Right lobe of liver (tissue), 6 donors: ENCODE data around the gene PCNX2. TPM values are rescaled to one million over a fixed set of nuclear protein-coding genes. Genes with fewer than 3 reads are reported as not detected.

Source experiments
- ATAC-seq, 4 donors: fragments of 200-7000 bp; cut with Tn5 transposase; one replicate each; pipeline ENCODE4 v1.9.1; 2020; ENCODE audit warnings: mild to moderate bottlenecking in 4 of 4, moderate library complexity in 4 of 4
- DNase-seq, 3 donors: peaks; one replicate each; pipeline ENCODE4 v3.0.0-alpha.2; 2020
- H3K27ac ChIP-seq, 3 donors: fragments of 200-600 bp; one replicate each; pipeline ENCODE4 v1.8.0; 2022
- H3K27me3 ChIP-seq, 2 donors: fragments of 200-600 bp; one replicate each; pipeline ENCODE4 v1.8.0; 2022
- H3K36me3 ChIP-seq, 4 donors: fragments of 200-600 bp; sonication (generic) in 1 of 4; one replicate each; pipeline versions ENCODE4 v1.5.1 to v1.8.0; 2017 to 2022; ENCODE audit warnings: control low read depth in 1 of 4
- H3K4me1 ChIP-seq, 4 donors: fragments of 200-600 bp; sonication (generic) in 1 of 4; one replicate each; pipeline versions ENCODE4 v1.5.1 to v1.8.0; 2017 to 2022; ENCODE audit warnings: control low read depth in 1 of 4
- H3K4me3 ChIP-seq, 3 donors: fragments of 200-600 bp; one replicate each; pipeline ENCODE4 v1.8.0; 2022
- H3K9me3 ChIP-seq, 4 donors: fragments of 200-600 bp; sonication (generic) in 1 of 4; one replicate each; pipeline versions ENCODE4 v1.5.1 to v1.8.0; 2017 to 2022; ENCODE audit warnings: control low read depth in 1 of 4
- CTCF ChIP-seq, 4 donors: fragments of 200-600 bp in 3 of 4; fragments of 450-650 bp in 1 of 4; IDR thresholded peaks; one replicate each; pipeline versions ENCODE4 v1.5.1 to v1.8.0; 2016 to 2022; ENCODE audit warnings: antibody characterized with exemption in 4 of 4, mild to moderate bottlenecking in 2 of 4
- POLR2A ChIP-seq: fragments of 450-650 bp; IDR thresholded peaks from one replicate; pipeline ENCODE4 v1.6.1; 2017; ENCODE audit warnings: antibody characterized with exemption, mild to moderate bottlenecking
- WGBS: methylation state at CpG from one replicate; pipeline ENCODE4 v1.1.6; 2018; ENCODE audit warnings: low coverage, low lambda C conversion rate; ENCODE audit not compliant: insufficient coverage; ENCODE audit errors: missing lambda C conversion rate; 5-methylcytosine and 5-hydroxymethylcytosine counted together
- intact Hi-C, 2 donors: fragments of 100-400 bp; cut with DNase I; formaldehyde crosslinking; loops; one replicate each; pipeline versions ENCODE4 v1.11.2 to v1.14.1; 2022
- total RNA-seq, 6 experiments: library from RNA; depleted of rRNA in 2 of 6; stranded (reverse); fragments of >200 nt in 2 of 6; fragmentation: NEBNext Ultra II Directional in 3 of 6; extraction: Animal tissue kit (Norgen Biotek cat#: 25700) in 3 of 6; gene quantifications; one replicate each; pipeline versions ENCODE4 v1.1.0 to v1.2.4, GENCODE V29; 2016 to 2023
- donor health status: DM: no; HTN: yes; CAD: no.
- donor health status: DM: no; HTN: no; CAD: no.
- donor health status: DM: no; HTN: no; CAD: no.
- donor health status: DM: no; HTN: yes; CAD: no.
- donor health status: DM: no; HTN: yes; CAD: no.

The PCNX2 gene
- total RNA-seq, 6 experiments from 2014 or later: 0.35 to 3.4 (median 0.82) TPM

GRCh38 chr1:233114860-233115259, 180.7 kb downstream of the PCNX2 start:
- 29% methylated on average over 3 of the region's 5 CpGs for WGBS
- intact Hi-C loops: no loop called here
- Histone ChIP-seq H3K4me1 (no peaks in the 10 kb centered on the region), H3K36me3 (no peaks in the 10 kb centered on the region), H3K27me3 (no peaks in the 10 kb centered on the region), H3K9me3 (no peaks in the 10 kb centered on the region), H3K4me3 (no peak overlapping the region), H3K27ac (no peak overlapping the region)
- ATAC-seq: peak; percentile 32 to 58 (median 46)
- no peak for DNase-seq
- TF ChIP-seq CTCF (IDR thresholded peaks at IDR 0.05): no peak
- TF ChIP-seq POLR2A: no peak

- no peak for TF ChIP-seq POLR2A
These were observed 181.4 kb downstream of the PCNX2 start for GRCh38 chr1:233114159-233114558.

GRCh38 chr1:233113009-233113879, 182.3 kb downstream of the PCNX2 start:
- no peak overlapping the region for H3K4me3 ChIP-seq
- peak overlapping the region in 2 of 3 donors; percentile 13 to 36 for H3K27ac ChIP-seq
- DNase-seq (peak; percentile 46 to 64 (median 50)), ATAC-seq (peak; percentile 75 to 86 (median 80))
- H3K27me3 ChIP-seq: no peaks in the 10 kb centered on the region
- H3K4me1 ChIP-seq: no peaks in the 10 kb centered on the region
- intact Hi-C loops: no loop called here
- H3K36me3 ChIP-seq: no peaks in the 10 kb centered on the region
- 33% methylated on average over 8 of the region's 8 CpGs for WGBS
- H3K9me3 ChIP-seq: no peaks in the 10 kb centered on the region
- TF ChIP-seq CTCF (IDR thresholded peaks at IDR 0.05): no peak

More at GRCh38 chr1:233114159-233114558, 181.4 kb downstream of the PCNX2 start:
- intact Hi-C loops: no loop called here
- 63% methylated on average over 5 of the region's 5 CpGs for WGBS
- Histone ChIP-seq H3K27ac (no peak overlapping the region), H3K4me3 (no peak overlapping the region), H3K4me1 (no peaks in the 10 kb centered on the region), H3K27me3 (no peaks in the 10 kb centered on the region), H3K36me3 (no peaks in the 10 kb centered on the region), H3K9me3 (no peaks in the 10 kb centered on the region)
- DNase-seq: no peak
- peak in 2 of 4 donors; percentile 7 to 9 for ATAC-seq

- ATAC-seq: no peak
These were observed 183.1 kb downstream of the PCNX2 start for GRCh38 chr1:233112186-233113008.

More at GRCh38 chr1:233112186-233113008, 183.1 kb downstream of the PCNX2 start:
- no peaks in the 10 kb centered on the region for H3K9me3 ChIP-seq
- no peak overlapping the region for H3K27ac ChIP-seq
- no peaks in the 10 kb centered on the region for H3K27me3 ChIP-seq
- no peak overlapping the region for H3K4me3 ChIP-seq
- intact Hi-C loops: no loop called here
- no peaks in the 10 kb centered on the region for H3K36me3 ChIP-seq
- 54% methylated on average over 6 of the region's 6 CpGs for WGBS
- TF ChIP-seq POLR2A (no peak), CTCF (IDR thresholded peaks at IDR 0.05) (no peak)
- no peak for DNase-seq
- H3K4me1 ChIP-seq: no peaks in the 10 kb centered on the region
